Esophagus squamous epithelium (tissue), 5 donors: ENCODE results near the gene MKS1. TPM values are rescaled to one million over a fixed set of nuclear protein-coding genes. Genes with fewer than 3 reads are reported as not detected.

Experiments used
- DNase-seq: peaks from one replicate; lab custom pipeline; 2025; lab: John Stamatoyannopoulos, UW
- H3K27ac ChIP-seq, 4 donors: fragments of 200-600 bp; sonication (generic); one replicate each; pipeline ENCODE4 v1.5.1; 2016 to 2019; ENCODE audit warnings: mild to moderate bottlenecking in 1 of 4
- H3K27me3 ChIP-seq, 4 donors: fragments of 200-600 bp; sonication (generic); 1 replicate in 3 of 4; 2 replicates in 1 of 4; pipeline versions ENCODE4 v1.5.1 to v1.6.0; 2017 to 2021; ENCODE audit warnings: antibody characterized with exemption in 1 of 4
- H3K36me3 ChIP-seq, 3 donors: fragments of 200-600 bp; sonication (generic); one replicate each; pipeline ENCODE4 v1.5.1; 2016 to 2019
- H3K4me1 ChIP-seq, 3 donors: fragments of 200-600 bp; sonication (generic); one replicate each; pipeline ENCODE4 v1.5.1; 2017 to 2019
- H3K4me3 ChIP-seq, 4 donors: fragments of 200-600 bp; sonication (generic); 1 replicate in 3 of 4; 2 replicates in 1 of 4; pipeline ENCODE4 v1.5.1; 2016 to 2019; ENCODE audit warnings: mild to moderate bottlenecking in 2 of 4, moderate library complexity in 1 of 4
- H3K9me3 ChIP-seq, 3 donors: fragments of 200-600 bp; sonication (generic); one replicate each; pipeline ENCODE4 v1.5.1; 2016 to 2019
- CTCF ChIP-seq, 6 experiments: fragments of 450-650 bp in 4 of 6; fragments of 200-600 bp in 2 of 6; sonication (generic) in 2 of 6; IDR thresholded peaks; one replicate each; pipeline ENCODE4 v1.5.1; 2016 to 2019; ENCODE audit warnings: antibody characterized with exemption in 6 of 6, mild to moderate bottlenecking in 4 of 6, moderate library complexity in 4 of 6
- POLR2A ChIP-seq, 4 donors: fragments of 450-650 bp; IDR thresholded peaks; one replicate each; pipeline ENCODE4 v1.6.1; 2017; ENCODE audit warnings: antibody characterized with exemption in 4 of 4, mild to moderate bottlenecking in 4 of 4, moderate library complexity in 3 of 4
- WGBS, 2 donors: methylation state at CpG; one replicate each; pipeline ENCODE4 v1.1.5; 2018; 5-methylcytosine and 5-hydroxymethylcytosine counted together
- intact Hi-C: fragments of 100-400 bp; cut with DNase I; formaldehyde crosslinking; loops from one replicate; pipeline ENCODE4 v1.15.0; 2022
- total RNA-seq, 4 donors: library from RNA; depleted of rRNA; stranded (reverse); fragments of >200 nt; gene quantifications; one replicate each; pipeline ENCODE4 v1.1.0, GENCODE V29; 2016
- donor health status: DM: yes; HTN: yes; CAD: no.

Gene MKS1
- total RNA-seq, 4 donors from 2014 or later = 5.3 to 10.8 (median 9.3) TPM

- Histone ChIP-seq H3K27me3 (no peaks in the 10 kb centered on the region), H3K4me3 (no peak overlapping the region), H3K4me1 (no peaks in the 10 kb centered on the region), H3K27ac (no peak overlapping the region), H3K36me3 (peaks cover 0 to 61% (median 16%) of the 10 kb centered on the region in 3 donors), H3K9me3 (no peaks in the 10 kb centered on the region)
- WGBS, 2 donors = 93 to 100% methylated on average over 1 to 5 of the region's 11 CpGs
- DNase-seq = no peak
- intact Hi-C loops = no loop called here
- TF ChIP-seq POLR2A (IDR thresholded peaks at IDR 0.05) = no peak
- no peak for TF ChIP-seq CTCF (IDR thresholded peaks at IDR 0.05)
These were observed 13.1 kb downstream of the MKS1 start for GRCh38 chr17:58205936-58206335.

- Histone ChIP-seq H3K36me3 (peaks cover 0 to 50% (median 16%) of the 10 kb centered on the region in 3 donors), H3K4me1 (no peaks in the 10 kb centered on the region), H3K4me3 (no peak overlapping the region), H3K27ac (no peak overlapping the region), H3K9me3 (no peaks in the 10 kb centered on the region), H3K27me3 (peaks cover 0 to 2% (median 0%) of the 10 kb centered on the region in 4 donors)
- TF ChIP-seq POLR2A (IDR thresholded peaks at IDR 0.05) (no peak), CTCF (IDR thresholded peaks at IDR 0.05) (no peak)
- WGBS, 2 donors = 90 to 100% methylated on average over 1 to 2 of the region's 5 CpGs
- intact Hi-C loops = no loop called here
- no peak for DNase-seq
These were observed 14.3 kb downstream of the MKS1 start for GRCh38 chr17:58204796-58205195.

- peaks cover 0 to 31% (median 11%) of the 10 kb centered on the region in 3 donors for H3K36me3 ChIP-seq
- no peaks in the 10 kb centered on the region for H3K4me1 ChIP-seq
- WGBS, 2 donors = 35 to 63% methylated on average over 3 to 6 of the region's 7 CpGs
- intact Hi-C loops = no loop called here
- H3K27me3 ChIP-seq = peaks cover 0 to 21% (median 0%) of the 10 kb centered on the region in 4 donors
- TF ChIP-seq CTCF (IDR thresholded peaks at IDR 0.05) (no peak), POLR2A (IDR thresholded peaks at IDR 0.05) (no peak)
- no peaks in the 10 kb centered on the region for H3K9me3 ChIP-seq
- H3K4me3 ChIP-seq = no peak overlapping the region
- no peak overlapping the region for H3K27ac ChIP-seq
- DNase-seq = no peak
These were observed 16.2 kb downstream of the MKS1 start for GRCh38 chr17:58202859-58203258.

- Histone ChIP-seq H3K36me3 (peaks cover 0 to 4% (median 0%) of the 10 kb centered on the region in 3 donors), H3K27ac (no peak overlapping the region), H3K27me3 (peaks cover 0 to 37% (median 0%) of the 10 kb centered on the region in 4 donors), H3K4me1 (no peaks in the 10 kb centered on the region), H3K9me3 (no peaks in the 10 kb centered on the region), H3K4me3 (no peak overlapping the region)
- TF ChIP-seq POLR2A (IDR thresholded peaks at IDR 0.05) (no peak), CTCF (IDR thresholded peaks at IDR 0.05) (peak in 5 of 6 experiments; percentile 19 to 53 (median 30))
- intact Hi-C loops = no loop called here
- 50 to 53% methylated on average over 3 of the region's 14 CpGs for WGBS, 2 donors
- no peak for DNase-seq
These were observed 18.9 kb downstream of the MKS1 start for GRCh38 chr17:58200024-58200633.

- DNase-seq = no peak
- H3K4me3 ChIP-seq = no peak overlapping the region
- H3K27ac ChIP-seq = no peak overlapping the region
- intact Hi-C loops = no loop called here
- no peak for TF ChIP-seq CTCF (IDR thresholded peaks at IDR 0.05)
- TF ChIP-seq POLR2A (IDR thresholded peaks at IDR 0.05) = no peak
- H3K4me1 ChIP-seq = no peaks in the 10 kb centered on the region
- no peaks in the 10 kb centered on the region for H3K9me3 ChIP-seq
- H3K36me3 ChIP-seq = no peaks in the 10 kb centered on the region
- 74 to 75% methylated on average over 7 of the region's 7 CpGs for WGBS, 2 donors
- H3K27me3 ChIP-seq = peaks cover 0 to 65% (median 0%) of the 10 kb centered on the region in 4 donors
These were observed 22.4 kb downstream of the MKS1 start for GRCh38 chr17:58196610-58197009.
